Measurements from ENCODE around the gene CHN2.

DNA sequence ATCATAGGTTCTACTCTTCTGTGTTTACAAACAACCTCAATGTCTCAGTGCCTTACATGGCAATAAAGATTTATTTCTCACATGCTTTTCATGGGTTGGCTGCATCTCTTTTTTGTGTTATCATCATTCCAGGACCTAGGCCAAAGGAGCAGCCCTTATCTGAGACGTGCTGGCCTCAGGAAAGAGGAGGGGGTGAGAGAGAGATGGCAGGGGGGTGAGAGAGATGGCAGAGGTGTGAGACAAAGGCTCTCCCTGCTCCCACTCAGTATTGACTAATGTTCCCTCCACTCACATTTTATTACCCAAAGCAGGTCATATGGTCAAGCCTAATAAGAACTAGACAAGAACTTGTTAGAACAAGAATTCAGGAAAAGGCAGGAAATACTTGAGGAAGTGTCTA is 249.0 kb downstream of the CHN2 start:
- TF ChIP-seq EZH2phosphoT487 (conservative IDR thresholded peaks at IDR 0.05; ENCODE audit: low read length) = no peak
- TF ChIP-seq, protein P1, sequence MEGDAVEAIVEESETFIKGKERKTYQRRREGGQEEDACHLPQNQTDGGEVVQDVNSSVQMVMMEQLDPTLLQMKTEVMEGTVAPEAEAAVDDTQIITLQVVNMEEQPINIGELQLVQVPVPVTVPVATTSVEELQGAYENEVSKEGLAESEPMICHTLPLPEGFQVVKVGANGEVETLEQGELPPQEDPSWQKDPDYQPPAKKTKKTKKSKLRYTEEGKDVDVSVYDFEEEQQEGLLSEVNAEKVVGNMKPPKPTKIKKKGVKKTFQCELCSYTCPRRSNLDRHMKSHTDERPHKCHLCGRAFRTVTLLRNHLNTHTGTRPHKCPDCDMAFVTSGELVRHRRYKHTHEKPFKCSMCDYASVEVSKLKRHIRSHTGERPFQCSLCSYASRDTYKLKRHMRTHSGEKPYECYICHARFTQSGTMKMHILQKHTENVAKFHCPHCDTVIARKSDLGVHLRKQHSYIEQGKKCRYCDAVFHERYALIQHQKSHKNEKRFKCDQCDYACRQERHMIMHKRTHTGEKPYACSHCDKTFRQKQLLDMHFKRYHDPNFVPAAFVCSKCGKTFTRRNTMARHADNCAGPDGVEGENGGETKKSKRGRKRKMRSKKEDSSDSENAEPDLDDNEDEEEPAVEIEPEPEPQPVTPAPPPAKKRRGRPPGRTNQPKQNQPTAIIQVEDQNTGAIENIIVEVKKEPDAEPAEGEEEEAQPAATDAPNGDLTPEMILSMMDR (IDR thresholded peaks at IDR 0.05; ENCODE audit: insufficient read depth, low read length, poor library complexity, severe bottlenecking) = no peak
